HL-60/S4 treated with phorbol 12-myristate 13-acetate at 8.2 ng/mL for 4 days and 3 days (cell line): ENCODE measurements around the gene SERPINI1.
"Not testable (repeated sequence)": the region's sequence is repeated elsewhere in the genome, so short reads cannot be mapped to it uniquely, and the experiment has no call there.

ENCODE experiments used
- in situ Hi-C: fragments of 300-500 bp; cut with MboI; formaldehyde crosslinking; loops from 2 replicates; pipeline ENCODE4 v1.15.0; 2022; ENCODE audit warnings: low sequenced_read_pairs

The SERPINI1 gene

GRCh38 chr3:167777356-167777755 is 41.8 kb downstream of the SERPINI1 start:
- in situ Hi-C loops: no loop called here

DNA sequence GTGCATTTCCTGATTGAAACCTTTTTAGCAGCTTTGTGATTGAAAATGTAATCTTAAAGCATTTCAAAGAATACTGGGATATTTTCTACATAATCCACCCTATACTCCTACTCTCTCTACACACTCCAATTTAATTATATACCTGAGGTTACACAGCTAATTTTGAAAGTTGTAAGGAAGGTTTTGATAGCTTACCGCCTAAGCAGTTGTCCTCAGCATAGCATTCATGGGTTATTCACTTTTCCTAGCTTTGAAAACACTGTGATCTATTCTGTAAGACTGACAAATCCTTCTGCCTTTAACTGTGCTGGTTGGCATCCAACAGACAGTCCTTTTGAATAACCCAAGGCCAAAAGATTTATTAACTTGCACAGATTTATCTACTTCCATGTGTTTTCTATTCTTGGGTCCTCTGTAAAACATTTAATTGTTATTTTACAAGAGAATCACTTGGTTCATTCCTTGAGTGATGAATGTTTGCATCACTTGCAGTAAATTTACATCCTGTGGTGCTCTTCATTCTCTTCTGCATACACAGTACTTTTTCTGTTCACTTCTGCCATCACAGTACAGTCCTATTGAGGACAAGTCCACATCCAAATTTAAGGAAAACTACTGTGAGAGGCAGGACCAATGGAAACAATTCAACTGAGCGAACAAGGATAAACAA is 44.8 kb downstream of the SERPINI1 start:
- in situ Hi-C loops: no loop called here

GRCh38 chr3:167783781-167784180 is 48.3 kb downstream of the SERPINI1 start:
- in situ Hi-C loops: no loop called here

DNA sequence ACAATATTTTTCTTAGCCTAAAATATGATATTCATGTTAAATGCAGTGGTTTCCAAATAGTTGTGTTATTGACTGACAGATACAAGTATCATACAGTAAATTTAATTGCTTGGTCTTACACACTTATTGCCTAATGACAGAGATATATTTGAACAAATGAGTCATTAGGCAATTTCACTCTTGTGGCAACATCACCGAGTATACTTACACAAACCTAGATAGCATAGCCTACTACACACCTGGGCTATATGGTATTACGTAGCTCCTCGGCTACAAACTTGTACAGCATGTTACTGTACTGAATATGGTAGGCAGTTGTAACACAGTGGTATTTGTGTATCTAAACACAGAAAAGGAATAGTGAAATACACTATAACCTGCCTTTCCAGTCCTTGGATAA is 50.3 kb downstream of the SERPINI1 start:
- in situ Hi-C loops: no loop called here

DNA sequence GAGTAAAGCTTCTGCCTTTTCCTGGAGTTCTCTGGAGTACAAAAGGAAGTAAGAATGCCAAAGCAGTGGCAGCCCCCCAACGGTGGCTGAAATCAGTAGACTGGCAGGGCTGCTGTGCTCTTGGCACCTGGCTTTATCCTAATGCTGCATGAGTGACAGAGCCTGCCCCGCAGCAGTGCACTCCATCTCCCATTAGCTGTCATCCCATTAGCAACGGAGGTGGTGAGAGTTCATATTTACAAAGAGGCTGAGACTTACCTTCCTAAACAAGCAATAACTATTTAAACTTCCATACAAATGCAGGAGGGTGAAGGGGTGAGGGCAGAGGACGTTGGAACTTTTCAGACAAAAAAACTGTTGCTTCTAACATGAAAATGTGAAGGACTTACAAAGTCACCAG is 51.9 kb downstream of the SERPINI1 start:
- in situ Hi-C loops: no loop called here

DNA sequence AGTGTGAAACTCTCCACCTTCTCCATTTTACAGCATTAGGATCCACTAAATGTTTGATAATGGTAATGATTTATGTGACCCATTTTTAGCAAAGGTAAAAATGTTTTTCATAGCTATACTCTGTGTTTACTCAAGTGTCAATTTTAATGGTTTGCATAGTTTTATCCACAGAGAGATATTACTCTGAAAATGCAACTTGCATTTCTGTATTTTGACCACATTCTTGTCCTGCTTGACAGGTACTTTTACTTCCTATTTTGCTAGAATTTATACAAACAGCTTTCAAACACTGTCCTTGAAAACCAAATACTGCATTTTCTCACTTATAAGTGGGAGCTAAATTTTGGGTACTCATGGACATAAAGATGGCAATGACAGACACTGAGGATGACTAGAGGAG is 62.9 kb downstream of the SERPINI1 start:
- in situ Hi-C loops: no loop called here

- in situ Hi-C loops: no loop called here
These were observed 73.4 kb downstream of the SERPINI1 start for GRCh38 chr3:167808910-167809309.

DNA sequence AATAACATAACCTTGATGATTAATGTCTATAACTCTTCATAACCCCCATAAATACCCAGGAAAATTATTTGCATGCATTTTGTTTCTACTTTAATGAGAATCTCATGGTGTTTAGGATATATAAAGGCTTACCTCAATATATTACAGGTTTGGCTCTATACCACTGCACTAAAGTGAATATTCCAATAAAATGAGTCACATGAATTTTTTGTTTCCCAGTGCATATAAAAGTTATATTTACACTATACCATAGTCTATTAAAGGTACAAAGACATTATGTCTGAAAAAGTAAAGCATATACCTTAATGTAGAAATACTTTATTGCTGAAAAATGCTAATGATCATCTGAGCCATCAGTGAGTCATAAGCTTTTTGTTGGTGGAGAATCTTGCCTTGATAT is 74.7 kb downstream of the SERPINI1 start:
- in situ Hi-C loops: no loop called here

DNA sequence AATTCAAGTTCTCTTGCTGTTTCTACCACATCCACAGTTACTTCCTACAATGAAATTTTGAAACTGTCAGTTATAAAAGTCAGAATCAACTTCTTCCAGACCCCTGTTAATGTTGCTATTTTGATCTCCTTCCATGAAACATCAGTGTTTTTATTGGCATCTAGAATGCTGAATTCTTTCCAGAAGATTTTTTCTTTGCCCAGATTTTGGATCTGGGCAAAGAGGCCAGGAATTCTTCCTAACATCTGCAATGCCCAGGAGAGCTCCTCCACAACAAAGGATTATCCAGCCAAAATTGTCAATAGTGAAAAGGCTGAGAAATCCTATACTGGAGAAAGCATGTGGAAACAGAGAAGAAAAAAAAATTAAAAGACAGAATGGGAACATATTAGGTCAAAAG is 75.5 kb downstream of the SERPINI1 start:
- in situ Hi-C loops: no loop called here

DNA sequence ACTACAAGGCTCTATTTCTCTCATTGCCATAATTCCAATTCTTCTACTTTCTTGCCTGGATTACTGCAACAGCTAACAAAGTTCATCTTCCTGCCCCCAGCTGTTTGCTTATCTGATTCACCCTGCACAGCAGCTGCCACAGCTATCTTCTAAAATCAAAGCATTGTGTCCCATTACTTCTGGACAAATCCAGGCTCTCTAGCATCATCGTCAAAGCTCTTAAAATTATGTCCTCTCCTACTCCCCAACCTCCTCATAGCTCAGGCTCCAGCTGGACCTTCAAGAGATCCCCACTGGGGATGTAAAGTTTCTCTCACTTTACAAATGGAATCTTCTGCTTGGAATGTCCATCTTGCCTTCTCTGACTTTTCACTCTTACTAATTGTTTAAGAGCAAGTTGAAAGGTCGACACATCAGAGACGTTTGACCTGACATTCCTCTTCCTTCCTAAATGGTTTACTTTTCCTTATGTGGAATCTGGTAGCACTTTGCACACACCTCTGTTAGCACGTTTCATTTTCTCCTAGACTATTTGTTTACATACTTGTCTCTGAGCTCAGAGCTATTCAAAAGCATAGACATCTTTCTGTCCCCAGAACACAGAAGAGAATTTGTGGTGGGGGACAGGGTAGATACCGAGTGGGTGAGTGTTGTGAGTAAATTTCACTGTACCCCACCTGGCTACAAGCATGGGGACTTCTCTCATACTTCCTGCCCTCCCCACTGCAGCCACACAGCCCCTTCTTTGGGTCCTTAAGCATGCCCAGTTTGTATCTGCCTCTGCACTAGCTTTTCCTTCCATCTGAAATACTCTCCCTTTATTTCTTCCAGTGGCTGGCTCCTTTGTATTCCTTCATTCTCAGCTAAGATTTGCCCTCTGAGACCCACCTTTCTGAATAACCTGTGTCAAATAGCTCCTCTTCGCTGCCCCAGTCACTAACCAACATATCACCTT is 77.9 kb downstream of the SERPINI1 start:
- in situ Hi-C loops: no loop called here

DNA sequence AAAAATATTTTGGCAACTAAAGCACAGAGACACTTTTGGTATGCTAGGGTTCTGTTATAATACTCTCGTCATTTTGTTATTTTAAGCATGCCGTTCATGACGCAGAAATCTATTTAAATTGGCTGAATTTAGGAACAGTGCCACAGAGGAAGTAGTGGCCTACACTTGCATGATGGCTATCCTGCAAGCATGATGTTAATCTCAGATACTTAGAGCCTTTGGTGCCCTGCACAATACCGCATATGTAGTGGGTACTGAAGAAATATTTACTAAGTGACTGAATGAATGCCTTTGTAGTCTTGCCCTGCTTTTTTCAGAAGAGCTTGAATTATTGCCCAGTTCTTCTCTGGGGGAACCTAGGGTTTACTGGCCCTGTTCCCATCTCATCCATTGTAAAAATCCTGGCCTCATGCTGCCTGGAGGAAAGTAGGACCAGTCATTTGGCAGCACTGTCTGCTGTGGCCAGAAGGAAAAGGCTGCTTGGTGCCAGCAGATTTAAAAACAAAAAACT is 79.0 kb downstream of the SERPINI1 start:
- in situ Hi-C loops: no loop called here

DNA sequence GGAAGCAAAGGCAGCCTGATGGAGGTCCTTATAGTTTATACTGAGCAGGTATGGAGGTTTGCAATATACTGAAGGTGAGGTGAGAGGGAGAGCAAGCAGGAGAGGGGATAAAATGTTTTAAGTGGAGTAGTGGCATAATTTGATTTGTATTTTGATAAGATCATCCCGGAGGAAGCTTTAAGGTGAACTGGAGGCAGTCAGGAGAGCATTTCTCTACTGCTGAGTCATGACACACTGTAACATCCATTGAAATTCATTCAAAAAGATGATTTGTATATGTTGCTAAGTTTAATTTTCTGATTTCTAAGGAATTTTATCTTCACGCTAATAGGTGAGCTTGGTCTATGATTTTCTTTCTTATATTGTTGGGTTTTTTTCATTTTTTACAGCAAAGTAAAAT is 81.4 kb downstream of the SERPINI1 start:
- in situ Hi-C loops: no loop called here

- in situ Hi-C loops: no loop called here
These were observed 84.8 kb downstream of the SERPINI1 start for GRCh38 chr3:167820102-167820865.

- in situ Hi-C loops: no loop called here
These were observed 85.8 kb downstream of the SERPINI1 start for GRCh38 chr3:167821248-167821805.

GRCh38 chr3:167823738-167824137 is 88.2 kb downstream of the SERPINI1 start:
- in situ Hi-C loops: no loop called here

- in situ Hi-C loops: not testable (repeated sequence)
These were observed 92.1 kb downstream of the SERPINI1 start for GRCh38 chr3:167827588-167827987.

DNA sequence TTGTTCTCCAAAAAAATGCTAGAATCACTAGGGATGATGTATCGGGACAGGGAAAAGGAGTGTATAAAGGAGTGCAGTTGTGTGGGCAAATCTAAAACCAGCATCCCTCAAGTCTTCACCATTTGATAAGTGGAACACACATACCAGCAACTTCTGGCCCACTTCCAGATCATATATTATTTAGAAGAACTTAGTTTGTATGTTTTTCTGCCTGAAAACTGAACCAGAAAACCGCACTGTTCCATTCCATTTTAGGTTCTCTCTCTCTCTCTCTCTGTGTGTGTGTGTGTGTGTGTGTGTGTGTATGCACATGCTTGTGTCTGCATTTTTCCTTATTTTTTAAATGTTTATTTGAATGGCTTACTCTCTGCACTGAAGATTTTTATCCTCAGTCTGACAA is 93.5 kb downstream of the SERPINI1 start:
- in situ Hi-C loops: no loop called here

DNA sequence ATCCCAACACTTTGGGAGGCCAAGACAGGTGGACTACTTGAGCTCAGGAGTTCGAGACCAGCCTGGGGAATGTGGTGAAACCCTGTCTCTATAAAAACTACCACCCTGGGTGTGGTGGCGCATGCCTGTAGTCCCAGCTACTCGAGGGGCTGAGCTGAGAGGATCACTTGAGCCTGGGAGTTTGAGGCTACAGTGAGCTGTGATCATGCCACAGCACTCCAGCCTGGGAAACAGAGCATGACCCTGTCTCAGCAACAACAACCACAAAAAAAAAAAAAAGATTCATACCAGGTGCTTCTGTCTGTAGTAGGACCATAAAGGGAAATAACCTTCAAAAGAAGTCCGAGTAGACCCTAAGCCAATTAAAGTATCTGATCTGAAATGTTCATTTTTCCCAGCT is 94.5 kb downstream of the SERPINI1 start:
- in situ Hi-C loops: no loop called here

DNA sequence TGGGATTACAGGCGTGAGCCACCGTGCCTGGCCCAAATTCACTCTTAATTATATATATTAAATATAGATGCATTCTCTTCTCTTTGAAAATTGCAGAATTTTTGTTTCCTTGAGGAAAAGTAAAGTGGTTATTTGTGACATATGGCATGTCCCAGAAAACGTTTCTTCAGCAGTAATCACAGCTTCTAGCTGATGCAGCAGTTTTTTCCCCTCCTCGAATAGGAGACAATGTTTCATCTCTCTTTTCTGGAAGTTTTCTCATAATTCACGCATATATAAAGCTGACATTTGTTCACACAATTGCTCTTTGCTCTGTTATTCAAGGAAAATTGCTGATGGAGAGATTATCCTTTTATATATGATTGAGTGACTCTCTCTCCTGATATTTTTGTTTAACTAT is 99.8 kb downstream of the SERPINI1 start:
- in situ Hi-C loops: no loop called here

GRCh38 chr3:167835953-167836352 is 100.4 kb downstream of the SERPINI1 start:
- in situ Hi-C loops: no loop called here

- in situ Hi-C loops: no loop called here
These were observed 101.9 kb downstream of the SERPINI1 start for GRCh38 chr3:167837466-167837865.
